Lower lobe of right lung (tissue), 2 donors: ENCODE results near the gene TUBE1. TPM values are rescaled to one million over a fixed set of nuclear protein-coding genes. Genes with fewer than 3 reads are reported as not detected.

ENCODE experiments used
- ATAC-seq, 2 donors: fragments of 200-7000 bp; cut with Tn5 transposase; one replicate each; pipeline ENCODE4 v1.9.1; 2020 to 2022; ENCODE audit warnings: mild to moderate bottlenecking in 2 of 2, moderate library complexity in 2 of 2
- DNase-seq: peaks from one replicate; pipeline ENCODE4 v3.0.0-alpha.2; 2020
- H3K27ac ChIP-seq: fragments of 200-600 bp; one replicate; pipeline ENCODE4 v1.8.0; 2022
- H3K27me3 ChIP-seq: fragments of 200-600 bp; one replicate; pipeline ENCODE4 v1.8.0; 2022; ENCODE audit warnings: low read depth
- H3K36me3 ChIP-seq: fragments of 200-600 bp; one replicate; pipeline ENCODE4 v1.8.0; 2022; ENCODE audit warnings: mild to moderate bottlenecking
- H3K4me1 ChIP-seq: fragments of 200-600 bp; one replicate; pipeline ENCODE4 v1.8.0; 2022
- H3K4me3 ChIP-seq: fragments of 200-600 bp; one replicate; pipeline ENCODE4 v1.8.0; 2022; ENCODE audit warnings: mild to moderate bottlenecking
- H3K9me3 ChIP-seq: fragments of 200-600 bp; one replicate; pipeline ENCODE4 v1.8.0; 2022
- CTCF ChIP-seq: fragments of 200-600 bp; IDR thresholded peaks from one replicate; pipeline ENCODE4 v1.8.0; 2022; ENCODE audit warnings: antibody characterized with exemption, mild to moderate bottlenecking
- intact Hi-C: fragments of 100-400 bp; cut with DNase I; formaldehyde crosslinking; loops from one replicate; pipeline ENCODE4 v1.11.0; 2022
- total RNA-seq: library from RNA; stranded (reverse); fragmentation: NEBNext Ultra II Directional; extraction: Animal tissue kit (Norgen Biotek cat#: 25700); gene quantifications from one replicate; pipeline ENCODE4 v1.2.1, GENCODE V29; 2021
- donor health status: DM: no; HTN: yes; CAD: no; lungs with severe emphysema.

TUBE1 gene
- total RNA-seq, 1 donor from 2014 or later: 22.2 TPM

- no peak for TF ChIP-seq CTCF
- H3K4me1 ChIP-seq: peaks cover 14% of the 10 kb centered on the region
- ATAC-seq (no peak), DNase-seq (no peak)
- H3K4me3 ChIP-seq: no peak overlapping the region
- no peak overlapping the region for H3K27ac ChIP-seq
- no peaks in the 10 kb centered on the region for H3K27me3 ChIP-seq
- intact Hi-C loops: no loop called here
- no peaks in the 10 kb centered on the region for H3K36me3 ChIP-seq
- H3K9me3 ChIP-seq: no peaks in the 10 kb centered on the region
Measured at GRCh38 chr6:112039431-112039770, 47.9 kb downstream of the TUBE1 start.

GRCh38 chr6:112038756-112039430, 48.4 kb downstream of the TUBE1 start:
- Histone ChIP-seq H3K9me3 (no peaks in the 10 kb centered on the region), H3K4me3 (no peak overlapping the region), H3K36me3 (no peaks in the 10 kb centered on the region), H3K27ac (no peak overlapping the region), H3K27me3 (no peaks in the 10 kb centered on the region), H3K4me1 (peaks cover 12% of the 10 kb centered on the region)
- no peak for DNase-seq
- TF ChIP-seq CTCF: no peak
- no peak for ATAC-seq
- intact Hi-C loops: no loop called here

- H3K27me3 ChIP-seq: no peaks in the 10 kb centered on the region
- H3K4me3 ChIP-seq: no peak overlapping the region
- no peak for DNase-seq
- intact Hi-C loops: no loop called here
- TF ChIP-seq CTCF: no peak
- H3K4me1 ChIP-seq: peaks cover 11% of the 10 kb centered on the region
- H3K9me3 ChIP-seq: no peaks in the 10 kb centered on the region
- no peak overlapping the region for H3K27ac ChIP-seq
- no peaks in the 10 kb centered on the region for H3K36me3 ChIP-seq
- no peak for ATAC-seq
Measured at GRCh38 chr6:112038268-112038667, 49.0 kb downstream of the TUBE1 start.

GRCh38 chr6:112037783-112038216, 49.5 kb downstream of the TUBE1 start:
- ATAC-seq (peak; percentile 45 to 52), DNase-seq (no peak)
- intact Hi-C loops: no loop called here
- Histone ChIP-seq H3K4me1 (peaks cover 11% of the 10 kb centered on the region), H3K27ac (no peak overlapping the region), H3K36me3 (no peaks in the 10 kb centered on the region), H3K9me3 (no peaks in the 10 kb centered on the region), H3K27me3 (no peaks in the 10 kb centered on the region), H3K4me3 (no peak overlapping the region)
- TF ChIP-seq CTCF: no peak

GRCh38 chr6:112036088-112036637, 51.1 kb downstream of the TUBE1 start:
- peaks cover 18% of the 10 kb centered on the region for H3K4me1 ChIP-seq
- no peak overlapping the region for H3K27ac ChIP-seq
- no peaks in the 10 kb centered on the region for H3K9me3 ChIP-seq
- no peak for DNase-seq
- ATAC-seq: no peak
- no peaks in the 10 kb centered on the region for H3K36me3 ChIP-seq
- TF ChIP-seq CTCF: no peak
- no peaks in the 10 kb centered on the region for H3K27me3 ChIP-seq
- intact Hi-C loops: no loop called here
- no peak overlapping the region for H3K4me3 ChIP-seq
